SK-N-MC (cell line): ENCODE results near the gene CSKMT.

ENCODE experiments used
- DNase-seq: peaks from one replicate; pipeline ENCODE4 v3.0.0-alpha.2; 2011; ENCODE audit warnings: low read depth, low spot score
- H3K27ac ChIP-seq: fragments of 200-600 bp; sonication (generic); 2 replicates; pipeline ENCODE4 v1.5.1; 2016; ENCODE audit warnings: mixed run types
- H3K36me3 ChIP-seq: fragments of 200-600 bp; sonication (generic); 2 replicates; pipeline ENCODE4 v1.6.1; 2017; ENCODE audit warnings: antibody characterized with exemption, low read length, mixed read lengths; ENCODE audit not compliant: insufficient read depth
- H3K4me3 ChIP-seq: fragments of 200-600 bp; sonication (generic); 2 replicates; pipeline ENCODE4 v1.5.1; 2016
- H3K9ac ChIP-seq: fragments of 200-600 bp; sonication (generic); 2 replicates; pipeline ENCODE4 v1.8.0; 2017; ENCODE audit warnings: mixed run types, mixed read lengths; ENCODE audit not compliant: insufficient read length
- H3K9me3 ChIP-seq: fragments of 200-600 bp; sonication (generic); 2 replicates; pipeline ENCODE4 v1.6.1; 2017; ENCODE audit warnings: low read depth, mild to moderate bottlenecking, antibody characterized with exemption, low read length, moderate library complexity, mixed read lengths
- EZH2 ChIP-seq: fragments of 200-600 bp; sonication (generic); IDR thresholded peaks from one replicate; pipeline ENCODE4 v1.6.1; 2017; ENCODE audit warnings: antibody characterized with exemption
- FOXP2 ChIP-seq: optimal IDR thresholded peaks from 2 replicates; pipeline ENCODE3; 2011; ENCODE audit warnings: mild to moderate bottlenecking, moderate library complexity; ENCODE audit not compliant: insufficient read depth; ENCODE audit errors: extremely low read length, control extremely low read depth
- POLR2AphosphoS5 ChIP-seq: IDR thresholded peaks from 2 replicates; pipeline ENCODE4 v1.6.1; 2012; ENCODE audit warnings: mild to moderate bottlenecking, low read depth, low read length, borderline replicate concordance

The CSKMT gene

DNA sequence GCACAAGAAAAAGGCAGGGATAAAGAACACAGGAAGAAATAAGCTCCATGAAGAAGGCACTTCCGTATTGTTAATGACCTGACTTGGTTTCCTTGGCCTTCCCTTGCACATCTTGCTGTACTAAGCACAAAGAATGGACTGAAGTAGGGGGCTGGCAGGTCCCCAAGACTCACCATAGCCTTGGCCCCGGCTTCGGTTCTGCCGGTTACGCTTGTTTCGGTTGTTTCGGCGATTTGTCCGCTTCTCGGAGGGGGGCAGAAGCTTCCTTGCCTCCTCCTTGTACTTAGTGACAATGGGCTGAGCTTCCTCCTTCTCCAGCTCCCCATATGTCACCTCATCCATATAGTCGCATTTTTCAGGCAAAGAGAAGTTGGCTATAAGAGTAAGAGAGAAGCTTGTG, 51.7 kb downstream of the CSKMT start:
- peaks cover 96% of the 10 kb centered on the region for H3K36me3 ChIP-seq
- H3K4me3 ChIP-seq, result peak overlapping the region; percentile 10; the same call in 1 of the 2 replicates
- DNase-seq, result no peak
- TF ChIP-seq POLR2AphosphoS5 (no peak), EZH2 (no peak), FOXP2 (no peak)
- peak overlapping the region; percentile 80 for H3K27ac ChIP-seq
- H3K9me3 ChIP-seq, result no peaks in the 10 kb centered on the region
- H3K9ac ChIP-seq, result peak overlapping the region; percentile 35
